IgD-negative memory B cell (primary cell): ENCODE data around the gene PLEKHA5. TPM values are rescaled to one million over a fixed set of nuclear protein-coding genes. Genes with fewer than 3 reads are reported as not detected.

Source experiments
- H3K27ac Mint-ChIP-seq, 3 donors: one replicate each; pipeline ENCODE4 v1.8.0; 2020 to 2022; ENCODE audit warnings: mild to moderate bottlenecking in 3 of 3, mixed read lengths in 3 of 3, moderate library complexity in 1 of 3
- H3K27me3 Mint-ChIP-seq: one replicate; pipeline ENCODE4 v1.8.0; 2021; ENCODE audit warnings: mixed read lengths
- H3K36me3 Mint-ChIP-seq: one replicate; pipeline ENCODE4 v1.8.0; 2020; ENCODE audit warnings: mild to moderate bottlenecking, mixed read lengths
- H3K4me1 Mint-ChIP-seq, 3 donors: one replicate each; pipeline ENCODE4 v1.8.0; 2020 to 2022; ENCODE audit warnings: mixed read lengths in 3 of 3, mild to moderate bottlenecking in 1 of 3
- H3K4me3 Mint-ChIP-seq, 4 donors: one replicate each; pipeline ENCODE4 v1.8.0; 2020 to 2022; ENCODE audit warnings: mild to moderate bottlenecking in 4 of 4, mixed read lengths in 4 of 4, moderate library complexity in 3 of 4
- H3K9me3 Mint-ChIP-seq, 3 donors: one replicate each; pipeline ENCODE4 v1.8.0; 2020 to 2021; ENCODE audit warnings: mixed read lengths in 3 of 3, mild to moderate bottlenecking in 1 of 3
- polyA plus RNA-seq: library from polyadenylated mRNA; unstranded; fragments of 300-500 nt; fragmentation: Illumina TruSeq; gene quantifications from one replicate; pipeline ENCODE4 v1.2.3, GENCODE V29; 2021

The PLEKHA5 gene
- polyA plus RNA-seq, 1 donor from 2014 or later: 0.18 TPM

DNA sequence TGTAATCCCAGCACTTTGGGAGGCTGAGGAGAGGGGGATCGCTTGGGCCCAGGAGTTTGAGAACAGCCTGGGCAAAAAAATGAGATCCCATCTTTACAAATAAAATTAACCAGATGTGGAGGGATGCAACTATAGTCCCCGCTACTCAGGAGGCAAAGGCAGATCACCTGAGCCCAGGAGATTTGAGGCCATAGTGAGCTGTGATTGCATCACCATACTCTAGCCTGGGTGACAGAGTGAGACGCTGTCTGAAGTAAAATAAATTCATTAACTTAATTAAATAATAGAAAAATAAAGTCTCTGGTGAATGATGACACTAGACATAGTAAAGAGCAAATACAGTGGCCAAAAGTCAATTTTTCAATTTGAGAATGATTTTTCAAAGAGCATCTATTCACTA is 16.1 kb upstream of the PLEKHA5 start:
- H3K4me3 Mint-ChIP-seq: no peak overlapping the region
- no peaks in the 10 kb centered on the region for H3K4me1 Mint-ChIP-seq
- no peaks in the 10 kb centered on the region for H3K27me3 Mint-ChIP-seq
- peaks cover 0 to 2% (median 0%) of the 10 kb centered on the region in 3 donors for H3K9me3 Mint-ChIP-seq
- peaks cover 1% of the 10 kb centered on the region for H3K36me3 Mint-ChIP-seq
- H3K27ac Mint-ChIP-seq: no peak overlapping the region

GRCh38 chr12:19115285-19115684 is 14.2 kb upstream of the PLEKHA5 start:
- Mint-ChIP-seq H3K4me1 (no peaks in the 10 kb centered on the region), H3K27ac (no peak overlapping the region), H3K27me3 (no peaks in the 10 kb centered on the region), H3K4me3 (no peak overlapping the region), H3K9me3 (peaks cover 0 to 2% (median 0%) of the 10 kb centered on the region in 3 donors), H3K36me3 (peaks cover 1% of the 10 kb centered on the region)

- no peaks in the 10 kb centered on the region for H3K4me1 Mint-ChIP-seq
- no peak overlapping the region for H3K27ac Mint-ChIP-seq
- no peaks in the 10 kb centered on the region for H3K9me3 Mint-ChIP-seq
- no peak overlapping the region for H3K4me3 Mint-ChIP-seq
- no peaks in the 10 kb centered on the region for H3K27me3 Mint-ChIP-seq
- H3K36me3 Mint-ChIP-seq: no peaks in the 10 kb centered on the region
These were observed 10.1 kb upstream of the PLEKHA5 start for GRCh38 chr12:19119440-19119839.

GRCh38 chr12:19120795-19121194 is 8.7 kb upstream of the PLEKHA5 start:
- H3K36me3 Mint-ChIP-seq: no peaks in the 10 kb centered on the region
- H3K27me3 Mint-ChIP-seq: no peaks in the 10 kb centered on the region
- H3K4me1 Mint-ChIP-seq: no peaks in the 10 kb centered on the region
- no peak overlapping the region for H3K4me3 Mint-ChIP-seq
- H3K27ac Mint-ChIP-seq: no peak overlapping the region
- peaks cover 0 to 2% (median 0%) of the 10 kb centered on the region in 3 donors for H3K9me3 Mint-ChIP-seq

GRCh38 chr12:19121449-19122018 is 8.0 kb upstream of the PLEKHA5 start:
- Mint-ChIP-seq H3K27me3 (no peaks in the 10 kb centered on the region), H3K27ac (no peak overlapping the region), H3K36me3 (no peaks in the 10 kb centered on the region), H3K9me3 (peaks cover 0 to 3% (median 0%) of the 10 kb centered on the region in 3 donors), H3K4me1 (no peaks in the 10 kb centered on the region), H3K4me3 (no peak overlapping the region)

DNA sequence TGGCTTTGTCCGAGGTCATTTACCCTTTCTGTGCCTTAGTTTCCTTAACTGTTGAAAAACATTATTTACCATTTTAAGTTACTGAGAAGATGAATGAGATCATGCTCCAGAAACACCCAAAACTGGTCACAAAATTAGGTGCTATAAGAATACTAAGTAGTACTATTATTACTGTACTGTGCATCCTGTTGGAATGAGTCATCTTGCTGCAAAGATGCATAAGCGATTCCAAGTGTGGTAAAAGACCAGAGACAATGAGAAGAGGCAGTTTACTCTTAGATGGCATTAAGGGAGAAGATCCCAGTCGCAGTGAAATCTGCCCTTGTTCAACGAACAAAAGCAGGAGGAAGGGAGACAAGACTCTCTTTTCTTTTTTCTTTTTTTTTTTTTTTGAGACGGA is 4.2 kb upstream of the PLEKHA5 start:
- Mint-ChIP-seq H3K9me3 (peaks cover 4 to 18% (median 12%) of the 10 kb centered on the region in 3 donors), H3K4me1 (peaks cover 0 to 5% (median 1%) of the 10 kb centered on the region in 3 donors), H3K4me3 (no peak overlapping the region), H3K27ac (no peak overlapping the region), H3K27me3 (peaks cover 9% of the 10 kb centered on the region), H3K36me3 (no peaks in the 10 kb centered on the region)

GRCh38 chr12:19127270-19127669 is 2.3 kb upstream of the PLEKHA5 start:
- Mint-ChIP-seq H3K27me3 (peaks cover 27% of the 10 kb centered on the region), H3K4me1 (peaks cover 2 to 14% (median 9%) of the 10 kb centered on the region in 3 donors), H3K4me3 (no peak overlapping the region), H3K27ac (no peak overlapping the region), H3K9me3 (peaks cover 6 to 23% (median 12%) of the 10 kb centered on the region in 3 donors), H3K36me3 (no peaks in the 10 kb centered on the region)

DNA sequence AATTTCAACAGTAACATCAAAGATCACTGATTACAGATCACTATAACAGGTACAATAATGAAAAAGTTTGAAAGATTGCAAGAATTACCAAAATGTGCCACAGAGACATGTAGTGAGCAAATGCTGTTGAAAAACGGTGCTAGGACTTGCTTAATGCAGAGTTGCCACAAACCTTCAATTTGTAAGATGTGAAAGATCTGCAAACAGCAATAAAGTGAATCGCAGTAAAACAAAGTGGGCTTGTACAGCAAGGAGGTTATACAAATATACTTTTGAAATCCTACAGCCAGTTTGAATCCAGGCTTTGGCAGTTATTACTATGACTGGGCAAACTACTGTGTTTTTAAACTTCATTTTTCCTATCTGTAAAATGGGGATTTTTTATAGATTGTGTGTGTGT is 1.0 kb upstream of the PLEKHA5 start:
- H3K27me3 Mint-ChIP-seq: peaks cover 34% of the 10 kb centered on the region
- H3K27ac Mint-ChIP-seq: no peak overlapping the region
- peaks cover 2 to 14% (median 9%) of the 10 kb centered on the region in 3 donors for H3K4me1 Mint-ChIP-seq
- no peaks in the 10 kb centered on the region for H3K36me3 Mint-ChIP-seq
- H3K4me3 Mint-ChIP-seq: peak overlapping the region in 3 of 4 donors; percentile 47 to 81 (median 58)
- H3K9me3 Mint-ChIP-seq: peaks cover 6 to 23% (median 12%) of the 10 kb centered on the region in 3 donors

GRCh38 chr12:19129122-19129485 is 429 bp upstream of the PLEKHA5 start:
- no peak overlapping the region for H3K27ac Mint-ChIP-seq
- peaks cover 39% of the 10 kb centered on the region for H3K27me3 Mint-ChIP-seq

GRCh38 chr12:19130224-19131024 is 891 bp downstream of the PLEKHA5 start:
- H3K36me3 Mint-ChIP-seq: no peaks in the 10 kb centered on the region
- peaks cover 39% of the 10 kb centered on the region for H3K27me3 Mint-ChIP-seq
- H3K4me1 Mint-ChIP-seq: peaks cover 2 to 14% (median 9%) of the 10 kb centered on the region in 3 donors
- peak overlapping the region; percentile 61 to 81 (median 62) for H3K4me3 Mint-ChIP-seq
- no peak overlapping the region for H3K27ac Mint-ChIP-seq
- peaks cover 5 to 23% (median 12%) of the 10 kb centered on the region in 3 donors for H3K9me3 Mint-ChIP-seq

More at GRCh38 chr12:19129122-19129485, 429 bp upstream of the PLEKHA5 start:
- peak overlapping the region; percentile 47 to 81 (median 68) for H3K4me3 Mint-ChIP-seq
- no peaks in the 10 kb centered on the region for H3K36me3 Mint-ChIP-seq
- peaks cover 6 to 23% (median 12%) of the 10 kb centered on the region in 3 donors for H3K9me3 Mint-ChIP-seq
- H3K4me1 Mint-ChIP-seq: peaks cover 2 to 14% (median 9%) of the 10 kb centered on the region in 3 donors

GRCh38 chr12:19131025-19131444 is 1.5 kb downstream of the PLEKHA5 start:
- Mint-ChIP-seq H3K27me3 (peaks cover 39% of the 10 kb centered on the region), H3K36me3 (no peaks in the 10 kb centered on the region), H3K4me3 (peak overlapping the region; percentile 61 to 81 (median 62)), H3K9me3 (peaks cover 5 to 23% (median 12%) of the 10 kb centered on the region in 3 donors), H3K4me1 (peaks cover 2 to 14% (median 9%) of the 10 kb centered on the region in 3 donors), H3K27ac (no peak overlapping the region)

DNA sequence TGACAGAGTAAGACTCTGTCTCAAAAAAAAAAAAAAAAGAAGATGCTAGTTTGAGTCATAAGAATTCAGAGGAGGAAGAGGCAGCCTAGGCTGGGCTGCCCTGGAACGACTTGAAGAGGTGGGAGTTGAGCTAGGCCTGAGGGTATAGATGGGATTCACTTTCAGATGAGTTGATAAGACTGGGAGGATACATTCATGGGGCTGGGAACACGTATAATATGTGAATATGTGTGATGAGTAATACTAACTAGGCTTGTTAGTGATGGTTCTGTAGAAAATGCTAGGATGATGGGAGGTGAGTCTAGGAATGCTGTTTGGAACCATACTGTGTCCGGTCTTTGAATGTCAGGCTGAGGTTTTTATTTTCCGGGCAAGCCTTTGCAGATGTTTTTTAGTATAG is 9.0 kb downstream of the PLEKHA5 start:
- Mint-ChIP-seq H3K9me3 (peaks cover 0 to 3% (median 0%) of the 10 kb centered on the region in 3 donors), H3K4me3 (no peak overlapping the region), H3K4me1 (no peaks in the 10 kb centered on the region), H3K27ac (no peak overlapping the region), H3K36me3 (no peaks in the 10 kb centered on the region), H3K27me3 (peaks cover 5% of the 10 kb centered on the region)

DNA sequence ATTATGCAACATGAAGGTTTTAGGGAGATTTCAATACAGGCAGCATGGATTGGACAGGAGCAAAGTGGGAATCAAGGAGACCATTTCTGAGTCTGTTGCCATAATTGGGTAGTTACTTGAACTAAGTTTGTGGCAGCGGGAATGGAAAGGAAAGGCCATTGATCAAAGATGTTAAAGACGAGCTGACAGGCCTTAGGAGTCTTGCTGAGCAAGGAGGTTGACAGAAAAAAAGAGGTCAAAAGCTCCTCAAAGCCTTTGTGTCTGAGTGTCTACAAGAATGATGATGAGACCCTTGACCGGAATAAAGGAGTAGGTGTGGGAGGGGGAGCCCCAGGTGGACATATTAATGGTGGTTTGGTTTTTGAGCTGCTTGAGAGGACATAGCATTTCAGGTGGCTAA is 9.4 kb downstream of the PLEKHA5 start:
- no peaks in the 10 kb centered on the region for H3K36me3 Mint-ChIP-seq
- peaks cover under 1% of the 10 kb centered on the region for H3K27me3 Mint-ChIP-seq
- H3K27ac Mint-ChIP-seq: no peak overlapping the region

GRCh38 chr12:19139615-19140194 is 10.2 kb downstream of the PLEKHA5 start:
- H3K36me3 Mint-ChIP-seq: no peaks in the 10 kb centered on the region

More for the DNA sequence above, 9.4 kb downstream of the PLEKHA5 start:
- H3K4me1 Mint-ChIP-seq: no peaks in the 10 kb centered on the region
- no peak overlapping the region for H3K4me3 Mint-ChIP-seq
- H3K9me3 Mint-ChIP-seq: peaks cover 0 to 3% (median 0%) of the 10 kb centered on the region in 3 donors

More at GRCh38 chr12:19139615-19140194, 10.2 kb downstream of the PLEKHA5 start:
- Mint-ChIP-seq H3K4me1 (no peaks in the 10 kb centered on the region), H3K27me3 (no peaks in the 10 kb centered on the region), H3K4me3 (no peak overlapping the region), H3K27ac (no peak overlapping the region), H3K9me3 (peaks cover 0 to 3% (median 0%) of the 10 kb centered on the region in 3 donors)
